CD4-positive, alpha-beta T cell treated with Interleukin-2 at 100 ng/mL for 4 hours (primary cell): ENCODE measurements around the gene PTPRT.

Source experiments
- DNase-seq: peaks from one replicate; pipeline ENCODE4 v3.0.0-alpha.2; 2020; ENCODE audit warnings: low spot score

PTPRT gene

GRCh38 chr20:42376131-42376530 is 813.6 kb downstream of the PTPRT start:
- no peak for DNase-seq

GRCh38 chr20:42373049-42373448 is 816.7 kb downstream of the PTPRT start:
- DNase-seq: no peak

- DNase-seq: no peak
These were observed 819.6 kb downstream of the PTPRT start for GRCh38 chr20:42370075-42370474.

DNA sequence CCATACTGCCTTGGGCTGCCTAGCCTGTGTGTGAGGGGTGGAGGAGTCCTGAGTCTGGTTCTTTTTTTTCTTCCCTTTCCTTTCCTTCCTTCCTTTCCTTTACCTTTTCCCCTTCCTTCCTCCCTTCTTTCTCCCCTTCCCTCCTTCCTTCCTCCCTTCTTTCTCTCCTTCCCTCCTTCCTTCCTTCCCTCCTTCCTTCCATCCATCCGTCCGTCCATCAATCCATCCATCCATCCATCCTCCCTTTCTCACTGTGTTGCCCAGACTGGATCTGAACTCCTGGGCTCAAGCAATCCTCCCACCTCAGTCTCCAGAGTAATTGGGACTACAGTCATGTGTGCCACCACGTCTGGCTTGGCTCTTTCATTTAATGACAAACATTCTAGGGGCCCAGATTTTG is 820.8 kb downstream of the PTPRT start:
- no peak for DNase-seq

- DNase-seq: no peak
These were observed 823.1 kb downstream of the PTPRT start for GRCh38 chr20:42366626-42367025.

DNA sequence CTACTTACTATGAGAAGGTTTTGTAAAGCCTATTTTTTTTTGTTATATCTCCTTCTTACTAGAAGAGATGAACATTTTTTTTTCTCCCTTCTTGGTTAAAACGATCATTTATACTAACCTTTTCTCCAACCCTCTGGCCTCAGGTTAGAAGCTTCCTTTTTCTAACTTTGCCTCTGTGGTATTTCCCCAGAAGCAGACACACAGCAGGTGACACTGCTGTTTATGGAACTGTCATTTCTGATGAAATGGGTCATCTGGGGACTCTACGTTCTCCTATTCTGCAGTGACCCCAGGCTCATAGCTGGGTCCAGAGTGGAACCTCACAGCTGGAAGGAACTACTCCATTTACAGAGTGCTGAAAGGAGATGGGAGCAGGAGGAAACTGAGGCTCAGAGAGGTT is 825.3 kb downstream of the PTPRT start:
- DNase-seq: no peak

- DNase-seq: no peak
These were observed 828.2 kb downstream of the PTPRT start for GRCh38 chr20:42361402-42361970.

DNA sequence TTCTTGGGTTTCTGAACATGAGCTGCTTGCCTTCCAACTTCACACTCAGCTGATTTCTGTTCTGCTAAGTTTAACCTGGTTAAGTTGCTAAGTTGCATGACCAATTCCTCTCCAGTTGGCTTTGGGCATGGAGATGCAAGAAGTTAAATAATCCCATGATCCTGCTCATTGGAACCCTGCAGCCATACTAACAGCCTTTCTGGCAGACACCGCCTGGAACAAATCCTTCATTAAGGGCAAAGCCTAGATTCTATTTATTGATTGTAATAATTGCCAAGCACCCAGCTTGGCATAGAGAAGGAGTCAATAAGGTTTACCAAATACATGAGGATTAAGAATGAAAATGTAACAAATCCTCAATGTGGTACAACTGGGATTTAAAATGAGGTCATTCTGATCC is 829.1 kb downstream of the PTPRT start:
- DNase-seq: no peak

- DNase-seq: no peak
These were observed 830.1 kb downstream of the PTPRT start for GRCh38 chr20:42359617-42360016.

- DNase-seq: no peak
These were observed 837.6 kb downstream of the PTPRT start for GRCh38 chr20:42352096-42352495.

- no peak for DNase-seq
These were observed 839.2 kb downstream of the PTPRT start for GRCh38 chr20:42350521-42350920.

GRCh38 chr20:42346189-42347170 is 843.2 kb downstream of the PTPRT start:
- no peak for DNase-seq

DNA sequence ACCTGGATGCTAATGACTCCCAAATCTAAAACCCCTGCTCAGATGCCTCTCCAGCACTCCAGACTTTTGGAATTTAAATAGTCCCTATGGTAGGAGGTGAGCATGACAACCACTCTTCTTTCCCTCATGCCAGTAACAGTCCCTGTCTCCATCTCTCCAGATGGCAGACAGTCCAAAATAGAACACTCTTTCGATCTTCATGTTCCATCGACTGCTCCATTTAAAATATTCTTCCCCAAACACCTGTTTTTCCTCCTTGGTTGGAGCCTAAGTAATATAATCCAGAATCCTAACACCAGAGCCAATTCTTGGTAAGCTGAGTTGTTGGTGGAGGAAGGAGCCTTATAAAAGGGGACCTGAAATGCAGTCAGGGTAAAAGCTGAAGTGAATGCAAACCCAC is 848.1 kb downstream of the PTPRT start:
- no peak for DNase-seq

DNA sequence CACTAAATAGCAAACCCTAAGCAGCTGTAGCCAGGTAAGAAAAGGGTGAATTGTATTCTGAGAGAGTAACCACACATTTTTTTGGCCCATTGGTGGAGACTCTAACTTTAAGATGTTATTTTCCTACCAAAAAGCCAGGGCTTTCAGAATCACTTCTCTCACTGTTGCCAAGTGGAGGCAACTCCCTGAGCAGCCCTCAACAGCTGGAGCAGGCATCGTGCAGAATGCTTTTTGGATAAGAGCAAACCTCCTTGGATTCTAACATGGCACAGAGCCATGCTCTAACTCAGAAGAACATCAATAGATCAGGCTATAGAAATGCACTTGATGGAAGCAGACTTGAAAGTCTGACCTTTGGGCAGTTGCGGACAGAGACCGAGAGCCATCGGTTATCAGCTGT is 849.3 kb downstream of the PTPRT start:
- no peak for DNase-seq

- no peak for DNase-seq
These were observed 851.2 kb downstream of the PTPRT start for GRCh38 chr20:42338294-42339201.

- no peak for DNase-seq
These were observed 853.1 kb downstream of the PTPRT start for GRCh38 chr20:42336576-42336975.

GRCh38 chr20:42319252-42320013 is 870.3 kb downstream of the PTPRT start:
- DNase-seq: no peak

GRCh38 chr20:42313704-42314103 is 876.0 kb downstream of the PTPRT start:
- no peak for DNase-seq

GRCh38 chr20:42309050-42309449 is 880.7 kb downstream of the PTPRT start:
- no peak for DNase-seq

DNA sequence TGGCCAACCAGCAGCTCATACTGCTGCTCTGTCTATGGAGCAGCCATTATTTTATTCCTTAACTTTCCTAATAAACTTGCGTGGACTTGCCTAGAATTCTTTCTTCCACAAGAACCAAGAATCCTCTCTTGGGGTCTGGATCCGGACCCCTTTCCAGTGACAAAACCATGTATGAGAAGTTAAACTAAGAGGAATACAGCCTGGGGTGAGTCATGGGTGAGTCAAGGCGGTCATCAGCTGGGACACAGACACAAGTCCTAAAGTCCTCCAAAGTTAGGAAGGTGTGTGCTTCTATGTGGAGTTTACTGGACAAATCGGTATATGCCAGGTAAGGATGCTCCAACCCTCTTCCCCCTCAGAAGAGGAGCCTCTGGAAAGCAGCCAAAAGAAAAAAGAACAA is 881.5 kb downstream of the PTPRT start:
- no peak for DNase-seq

GRCh38 chr20:42295592-42295991 is 894.1 kb downstream of the PTPRT start:
- DNase-seq: no peak

DNA sequence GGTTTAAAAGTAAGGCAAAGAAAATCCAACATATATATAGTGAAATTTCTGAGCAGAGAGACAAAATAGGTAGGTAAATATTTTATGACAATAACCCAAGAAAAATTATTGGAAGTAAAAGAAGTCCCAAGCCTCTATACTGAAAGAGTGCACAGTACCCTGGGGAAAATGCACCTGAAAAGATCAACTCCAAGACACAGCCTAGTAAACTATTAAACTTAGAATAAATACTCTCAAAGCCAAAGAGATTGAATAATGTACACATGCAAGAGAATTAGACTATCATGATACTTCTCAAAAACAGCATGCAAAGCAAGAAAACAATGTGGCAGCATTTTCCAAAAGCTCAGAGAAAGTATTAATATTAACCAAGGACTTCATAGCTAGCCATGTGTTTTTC is 894.7 kb downstream of the PTPRT start:
- no peak for DNase-seq
